ENCODE results near the gene HIVEP2. TPM values are rescaled to one million over a fixed set of nuclear protein-coding genes. Genes with fewer than 3 reads are reported as not detected.

Gene HIVEP2
- total RNA-seq, 1 experiment from 2014 or later, result 4.2 TPM

DNA sequence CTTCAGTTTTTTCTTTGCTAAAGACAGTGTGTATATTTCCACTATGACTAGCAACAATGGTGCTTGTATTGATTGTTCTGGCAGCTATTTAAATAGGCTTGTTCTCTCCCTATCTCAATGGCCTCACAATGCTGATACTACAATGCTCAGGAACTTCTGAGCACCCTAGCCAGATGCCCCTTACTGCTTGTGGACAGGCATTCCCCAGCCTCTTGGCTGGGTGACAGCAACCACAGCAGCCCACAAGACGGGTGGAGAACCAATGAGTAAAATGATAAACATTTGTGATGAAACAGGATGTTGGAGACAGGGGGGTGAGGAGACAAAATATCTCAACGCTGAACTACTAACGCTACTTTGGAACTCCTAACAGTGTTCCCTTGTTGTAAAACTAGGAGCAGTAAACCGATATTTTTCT is 42.3 kb downstream of the HIVEP2 start:
- Histone ChIP-seq H3K14ac (ENCODE audit: insufficient read depth, low read length) (no peak overlapping the region), H2BK12ac (ENCODE audit: insufficient read length, low read depth, low read length) (no peak overlapping the region), H4K20me1 (ENCODE audit: control insufficient read depth, insufficient read depth, insufficient read length) (no peaks in the 10 kb centered on the region), H3K23me2 (ENCODE audit: insufficient read length, low read depth, low read length, poor library complexity, severe bottlenecking) (no peaks in the 10 kb centered on the region), H3K4me2 (ENCODE audit: insufficient read depth, insufficient read length, low read length) (no peak overlapping the region), H2AFZ (ENCODE audit: low read length) (no peak overlapping the region), H2BK20ac (ENCODE audit: low read depth, low read length, poor library complexity, severe bottlenecking) (no peak overlapping the region), H4K5ac (ENCODE audit: insufficient read length, low read depth, low read length) (no peak overlapping the region), H2BK120ac (ENCODE audit: low read depth, low read length, poor library complexity, severe bottlenecking) (no peak overlapping the region), H3K4me1 (ENCODE audit: insufficient read depth, low read length) (peaks cover 2% of the 10 kb centered on the region; the same call in 1 of the 2 replicates), H3K27me3 (ENCODE audit: insufficient read depth, low read length) (no peaks in the 10 kb centered on the region), H3K18ac (ENCODE audit: insufficient read length, low read depth, low read length) (no peak overlapping the region), H2AK5ac (ENCODE audit: insufficient read length, low read length) (no peak overlapping the region), H3K4ac (ENCODE audit: low read depth, low read length) (no peak overlapping the region), H2BK5ac (ENCODE audit: insufficient read length, low read length) (no peak overlapping the region), H3K79me2 (ENCODE audit: insufficient read depth, low read length) (no peaks in the 10 kb centered on the region), H3K79me1 (ENCODE audit: insufficient read depth, low read depth, low read length, poor library complexity, severe bottlenecking) (no peaks in the 10 kb centered on the region), H3K27ac (ENCODE audit: insufficient read length, low read depth, low read length) (no peak overlapping the region), H3K9me3 (ENCODE audit: control insufficient read depth, low read depth, low read length) (no peaks in the 10 kb centered on the region), H4K8ac (replicated peaks; ENCODE audit: insufficient read length, low read depth, low read length) (no peak overlapping the region), H3K9ac (ENCODE audit: extremely low read depth, insufficient read length, low read length) (no peak overlapping the region), H4K91ac (ENCODE audit: insufficient read length, low read depth, low read length) (no peak overlapping the region), H2BK15ac (ENCODE audit: low read depth, low read length) (no peak overlapping the region), H3K23ac (ENCODE audit: insufficient read length, low read depth, low read length) (no peak overlapping the region), H3K56ac (ENCODE audit: insufficient read length, low read depth, low read length) (no peak overlapping the region), H3T11ph (ENCODE audit: low read length) (no peak overlapping the region)
- H3K9me3 Mint-ChIP-seq, result no peaks in the 10 kb centered on the region
- TF ChIP-seq CTCF (conservative IDR thresholded peaks at IDR 0.05), result no peak
- no peaks in the 10 kb centered on the region for H3K36me3 Mint-ChIP-seq (ENCODE audit: insufficient read depth in 1 of 3, low read depth in 3 of 3)
- peak overlapping the region in 1 of 3 experiments; percentile 66; a peak in 2 of 7 replicates for H3K27ac Mint-ChIP-seq
- no peak for DNase-seq
- WGBS (ENCODE audit: extremely low coverage, insufficient read length, low lambda C conversion rate), result no CpG with 5 or more reads among the region's 4 CpGs
- H3K4me3 Mint-ChIP-seq, result no peak overlapping the region
- peaks cover 6 to 13% of the 10 kb centered on the region in 2 experiments for H3K4me1 Mint-ChIP-seq
- H3K27me3 Mint-ChIP-seq (ENCODE audit: low read depth), result no peaks in the 10 kb centered on the region
